Adrenal gland (tissue), 12 donors: ENCODE measurements around the gene PCSK6. TPM values are rescaled to one million over a fixed set of nuclear protein-coding genes. Genes with fewer than 3 reads are reported as not detected.

Experiments used
- DNase-seq, 7 donors: peaks; one replicate each; pipeline ENCODE4 v3.0.0-alpha.2; 2019 to 2020
- H3K27ac ChIP-seq, 5 donors: fragments of 200-600 bp; sonication (generic) in 4 of 5; 1 replicate in 3 of 5; 2 replicates in 2 of 5; pipeline versions ENCODE4 v1.5.1 to v1.8.0; 2016 to 2020; ENCODE audit warnings: mild to moderate bottlenecking in 1 of 5
- H3K27me3 ChIP-seq: fragments of 200-600 bp; 2 replicates; pipeline ENCODE4 v1.8.0; 2021
- H3K36me3 ChIP-seq, 2 donors: fragments of 200-600 bp; replicated peaks in 1 of 2; 1 replicate in 1 of 2; 2 replicates in 1 of 2; pipeline versions ENCODE4 v1.5.1 to v1.8.0; 2018 to 2022
- H3K4me1 ChIP-seq, 2 donors: fragments of 200-600 bp; replicated peaks in 1 of 2; 1 replicate in 1 of 2; 2 replicates in 1 of 2; pipeline versions ENCODE4 v1.5.1 to v1.8.0; 2018 to 2021
- H3K4me3 ChIP-seq, 4 donors: fragments of 200-600 bp; sonication (generic) in 3 of 4; one replicate each; pipeline ENCODE4 v1.5.1; 2016 to 2018
- H3K9me3 ChIP-seq, 3 donors: fragments of 200-600 bp; sonication (generic) in 1 of 3; replicated peaks in 1 of 3; 1 replicate in 2 of 3; 2 replicates in 1 of 3; pipeline versions ENCODE4 v1.5.1 to v1.8.0; 2016 to 2021
- CTCF ChIP-seq, 6 experiments: fragments of 450-650 bp in 4 of 6; fragments of 200-600 bp in 2 of 6; sonication (generic) in 1 of 6; IDR thresholded peaks; 1 replicate in 5 of 6; 2 replicates in 1 of 6; pipeline versions ENCODE4 v1.5.1 to v1.8.0; 2016 to 2021; ENCODE audit warnings: antibody characterized with exemption in 6 of 6, mild to moderate bottlenecking in 2 of 6, moderate library complexity in 1 of 6
- POLR2A ChIP-seq, 2 donors: fragments of 450-650 bp; IDR thresholded peaks; one replicate each; pipeline ENCODE4 v1.6.1; 2017; ENCODE audit warnings: antibody characterized with exemption in 2 of 2, mild to moderate bottlenecking in 2 of 2, moderate library complexity in 1 of 2
- WGBS, 4 donors: extraction: QIAGEN DNeasy Blood & Tissue Kit in 2 of 4; methylation state at CpG; one replicate each; pipeline versions ENCODE4 v1.1.5 to v1.1.7; 2013 to 2017; 5-methylcytosine and 5-hydroxymethylcytosine counted together
- intact Hi-C, 2 donors: fragments of 100-400 bp; cut with DNase I; formaldehyde crosslinking; loops; one replicate each; pipeline versions ENCODE4 v1.14.1 to v1.15.0; 2022 to 2023
- polyA plus RNA-seq, 3 donors: library from polyadenylated mRNA; stranded (reverse); fragments of 200-250 nt in 2 of 3; fragments of 350-450 nt in 1 of 3; fragmentation: Illumina TruSeq in 1 of 3; extraction: RNeasy Lipid Tissue Mini Kit (QIAGEN cat#74804) in 1 of 3; gene quantifications; one replicate each; pipeline ENCODE4 v1.2.3, GENCODE V29; 2013 to 2014
- total RNA-seq, 9 donors: library from RNA; depleted of rRNA in 4 of 9; stranded (reverse); fragments of >200 nt in 4 of 9; fragments of 120-200 nt in 1 of 9; fragmentation: NEBNext Ultra II Directional in 1 of 9; extraction: Animal tissue kit (Norgen Biotek cat#: 25700) in 1 of 9; gene quantifications; one replicate each; pipeline versions ENCODE4 v1.1.0 to v1.2.4, GENCODE V29; 2013 to 2023
- donor health status: healthy with polysubstance abuse.
- donor health status: Bipolar disorder and iron deficiency.
- donor health status: DM: yes; HTN: yes; CAD: no.
- donor health status: DM: no; HTN: no; CAD: no.
- donor health status: DM: no; HTN: no; CAD: no.
- donor health status: DM: yes; HTN: yes; CAD: no.

PCSK6 gene
- total and polyA plus RNA-seq, 12 donors = 0.88 to 53.0 (median 5.6) TPM

GRCh38 chr15:101332061-101332467 lies 157.4 kb downstream of the PCSK6 start:
- TF ChIP-seq POLR2A (IDR thresholded peaks at IDR 0.05) = no peak
- TF ChIP-seq CTCF (IDR thresholded peaks at IDR 0.05) = no peak
- no peaks in the 10 kb centered on the region for H3K27me3 ChIP-seq
- no peaks in the 10 kb centered on the region for H3K9me3 ChIP-seq
- H3K36me3 ChIP-seq = no peaks in the 10 kb centered on the region
- H3K4me3 ChIP-seq = no peak overlapping the region
- 92 to 94% (median 92%) methylated on average over 7 of the region's 7 CpGs for WGBS, 4 donors
- intact Hi-C loops = no loop called here
- no peak overlapping the region for H3K27ac ChIP-seq
- no peaks in the 10 kb centered on the region for H3K4me1 ChIP-seq
- DNase-seq = no peak

GRCh38 chr15:101329867-101330380 lies 159.6 kb downstream of the PCSK6 start:
- H3K36me3 ChIP-seq = no peaks in the 10 kb centered on the region
- WGBS, 4 donors = 85 to 90% (median 87%) methylated on average over 9 of the region's 9 CpGs
- intact Hi-C loops = no loop called here
- no peaks in the 10 kb centered on the region for H3K4me1 ChIP-seq
- H3K9me3 ChIP-seq = no peaks in the 10 kb centered on the region
- H3K27ac ChIP-seq = no peak overlapping the region
- H3K27me3 ChIP-seq = no peaks in the 10 kb centered on the region
- TF ChIP-seq CTCF (IDR thresholded peaks at IDR 0.05) (no peak), POLR2A (IDR thresholded peaks at IDR 0.05) (no peak)
- no peak for DNase-seq
- no peak overlapping the region for H3K4me3 ChIP-seq

GRCh38 chr15:101329309-101329863 lies 160.1 kb downstream of the PCSK6 start:
- DNase-seq = no peak
- no peak for TF ChIP-seq CTCF (IDR thresholded peaks at IDR 0.05)
- TF ChIP-seq POLR2A (IDR thresholded peaks at IDR 0.05) = no peak
- no peaks in the 10 kb centered on the region for H3K36me3 ChIP-seq
- intact Hi-C loops = no loop called here
- no peaks in the 10 kb centered on the region for H3K9me3 ChIP-seq
- H3K27me3 ChIP-seq = no peaks in the 10 kb centered on the region
- 76 to 86% (median 84%) methylated on average over 13 to 14 of the region's 14 CpGs for WGBS, 4 donors
- no peak overlapping the region for H3K4me3 ChIP-seq
- H3K4me1 ChIP-seq = no peaks in the 10 kb centered on the region
- H3K27ac ChIP-seq = no peak overlapping the region

- Histone ChIP-seq H3K27ac (no peak overlapping the region), H3K4me3 (no peak overlapping the region), H3K27me3 (no peaks in the 10 kb centered on the region), H3K9me3 (no peaks in the 10 kb centered on the region), H3K4me1 (no peaks in the 10 kb centered on the region), H3K36me3 (no peaks in the 10 kb centered on the region)
- intact Hi-C loops = no loop called here
- no peak for TF ChIP-seq CTCF (IDR thresholded peaks at IDR 0.05)
- TF ChIP-seq POLR2A (IDR thresholded peaks at IDR 0.05) = no peak
- no peak for DNase-seq
- 88 to 97% (median 89%) methylated on average over 14 of the region's 14 CpGs for WGBS, 4 donors
Observed at GRCh38 chr15:101328001-101328400, 161.5 kb downstream of the PCSK6 start.
